ENCODE measurements around the gene FLYWCH1. TPM values are rescaled to one million over a fixed set of nuclear protein-coding genes. Genes with fewer than 3 reads are reported as not detected.

FLYWCH1 gene
- total and polyA plus RNA-seq, 2 experiments from 2014 or later: 16.0 to 44.7 TPM

DNA sequence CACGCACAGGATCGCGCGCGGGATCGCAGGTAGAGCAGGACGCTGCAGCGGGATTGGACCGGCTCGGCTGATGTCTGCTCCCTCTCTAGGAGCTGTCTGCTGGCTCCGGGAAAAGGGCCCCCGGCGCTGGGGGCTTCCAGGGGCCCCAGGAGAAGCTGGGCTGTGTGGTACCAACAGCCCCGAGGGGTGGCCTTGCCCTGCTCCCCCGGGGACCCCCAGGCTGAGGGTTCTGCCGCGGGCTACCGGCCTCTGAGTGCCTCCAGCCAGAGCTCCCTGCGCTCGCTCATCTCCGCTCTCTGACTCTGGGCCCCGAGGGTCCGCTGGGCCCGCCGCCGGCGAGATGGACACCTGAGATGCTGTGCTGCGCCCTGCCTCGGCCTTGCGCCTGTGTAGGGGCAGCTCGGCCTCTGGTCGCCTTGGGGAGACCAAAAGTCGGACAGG lies 56.0 kb downstream of the FLYWCH1 start:
- no peak for DNase-seq
- H3K36me3 ChIP-seq (ENCODE audit: low read depth): no peaks in the 10 kb centered on the region
- H3K9ac ChIP-seq: no peak overlapping the region
- no peak overlapping the region for H2AFZ ChIP-seq
- H3K9me2 ChIP-seq (ENCODE audit: insufficient read depth): no peaks in the 10 kb centered on the region
- H3K27ac ChIP-seq: no peak overlapping the region
- TF ChIP-seq EZH2phosphoT487 (IDR thresholded peaks at IDR 0.05; ENCODE audit: insufficient read depth, low read depth): no peak
- TF ChIP-seq EZH2 (IDR thresholded peaks at IDR 0.05; ENCODE audit: insufficient read depth, poor library complexity, severe bottlenecking): no peak
- 47 to 57% methylated on average over 15 to 33 of the region's 33 CpGs for WGBS, 2 experiments (ENCODE audit: low coverage in 1 of 2, low lambda C conversion rate in 2 of 2, missing lambda C conversion rate in 2 of 2)
- no peak overlapping the region for H3K4me2 ChIP-seq (ENCODE audit: unreplicated experiment)
- no peaks in the 10 kb centered on the region for H3F3A ChIP-seq (ENCODE audit: insufficient read depth)
- no peaks in the 10 kb centered on the region for H3K79me2 ChIP-seq (ENCODE audit: insufficient read depth)
- peaks cover 45% of the 10 kb centered on the region for H3K27me3 ChIP-seq (replicated peaks; ENCODE audit: insufficient read depth)
- H3K4me1 ChIP-seq (ENCODE audit: insufficient read depth): no peaks in the 10 kb centered on the region
- no peaks in the 10 kb centered on the region for H3K9me3 ChIP-seq (ENCODE audit: low read depth)
- in situ Hi-C loops (cut with MboI): no loop called here
- no peak overlapping the region for H3K4me3 ChIP-seq
- H4K20me1 ChIP-seq (ENCODE audit: insufficient read depth): no peaks in the 10 kb centered on the region

DNA sequence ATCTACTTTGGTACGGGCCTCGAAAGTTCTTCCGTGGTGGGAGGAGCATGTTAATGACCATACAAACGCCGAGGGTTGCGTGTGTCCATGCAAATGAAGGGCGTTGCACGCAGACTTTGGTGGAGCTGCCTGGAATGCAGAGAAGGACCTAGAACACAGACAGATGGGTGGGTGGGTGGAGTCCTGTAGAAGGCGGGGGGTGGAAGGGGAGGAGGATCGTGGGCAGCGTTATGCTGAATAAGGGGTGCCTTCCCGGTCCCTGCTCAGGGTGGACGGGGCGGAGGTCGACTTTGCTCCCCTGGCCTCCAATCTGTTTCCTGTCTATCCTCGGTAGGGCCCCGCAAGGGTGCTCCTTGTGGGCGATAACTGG lies 56.6 kb downstream of the FLYWCH1 start:
- in situ Hi-C loops (cut with MboI): no loop called here
- Histone ChIP-seq H3K4me2 (ENCODE audit: unreplicated experiment) (peak overlapping the region; percentile 65), H3K27ac (no peak overlapping the region), H3F3A (ENCODE audit: insufficient read depth) (no peaks in the 10 kb centered on the region), H3K36me3 (ENCODE audit: low read depth) (no peaks in the 10 kb centered on the region), H3K9me2 (ENCODE audit: insufficient read depth) (no peaks in the 10 kb centered on the region), H2AFZ (peak overlapping the region; percentile 55), H3K79me2 (ENCODE audit: insufficient read depth) (no peaks in the 10 kb centered on the region), H4K20me1 (ENCODE audit: insufficient read depth) (no peaks in the 10 kb centered on the region), H3K9ac (no peak overlapping the region), H3K4me3 (peak overlapping the region; percentile 73), H3K27me3 (replicated peaks; ENCODE audit: insufficient read depth) (peaks cover 38% of the 10 kb centered on the region), H3K4me1 (ENCODE audit: insufficient read depth) (no peaks in the 10 kb centered on the region), H3K9me3 (ENCODE audit: low read depth) (no peaks in the 10 kb centered on the region)
- TF ChIP-seq EZH2 (IDR thresholded peaks at IDR 0.05; ENCODE audit: insufficient read depth, poor library complexity, severe bottlenecking) (no peak), EZH2phosphoT487 (IDR thresholded peaks at IDR 0.05; ENCODE audit: insufficient read depth, low read depth) (no peak)
- peak; percentile 27 for DNase-seq
- WGBS, 2 experiments (ENCODE audit: low coverage in 1 of 2, low lambda C conversion rate in 2 of 2, missing lambda C conversion rate in 2 of 2): 15% methylated on average over 17 to 18 of the region's 18 CpGs

DNA sequence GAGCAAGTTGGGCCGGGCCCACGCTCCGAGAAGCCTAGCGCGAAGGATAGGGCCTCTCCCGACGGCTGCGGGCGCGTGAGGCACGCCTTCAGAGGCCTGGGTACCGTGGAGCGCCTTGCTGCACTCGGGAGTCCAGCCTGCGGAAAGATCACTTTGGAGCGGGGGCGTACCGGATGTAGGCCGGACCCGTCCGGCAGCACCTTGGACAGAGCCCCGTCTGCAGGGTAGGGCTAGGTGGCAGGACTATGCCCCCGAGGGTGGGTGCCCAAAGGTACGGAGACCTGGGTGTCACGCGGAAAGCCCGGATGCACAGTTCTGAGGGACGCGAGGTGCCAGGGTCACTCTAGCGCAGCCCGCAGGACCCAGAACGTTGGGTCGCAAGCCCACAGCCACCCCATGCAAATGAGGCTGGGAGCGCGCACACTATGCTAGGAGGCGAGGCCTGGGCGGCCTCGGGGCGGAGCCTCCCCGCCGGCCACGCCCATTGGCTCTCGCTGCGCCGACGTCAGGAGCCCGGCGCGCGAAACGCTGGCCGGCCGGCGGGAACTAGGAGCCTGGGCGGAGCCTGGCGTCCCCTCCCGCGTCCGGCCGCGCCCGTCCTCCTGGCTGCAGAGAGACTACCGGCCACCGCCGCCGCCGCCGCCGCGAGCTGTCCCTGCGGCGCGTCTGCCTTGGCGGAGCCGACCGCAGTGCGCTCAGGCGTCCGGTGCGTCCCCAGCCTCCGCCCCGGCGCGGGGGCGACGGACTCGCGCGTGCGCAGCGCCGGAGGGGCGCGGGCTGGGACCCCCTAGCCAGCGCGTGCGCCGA lies 57.2 kb downstream of the FLYWCH1 start, which contains the start of gene PAQR4:
Gene PAQR4 (plus strand): TSS at position 611 of the 807 bp plus-strand sequence. CDS start 327 bp downstream, outside the sequence.
- Histone ChIP-seq H3K36me3 (ENCODE audit: low read depth) (no peaks in the 10 kb centered on the region), H2AFZ (peak within 1 kb of the TSS; percentile 55), H3K9me3 (ENCODE audit: low read depth) (no peaks in the 10 kb centered on the region), H3K79me2 (ENCODE audit: insufficient read depth) (no peaks in the 10 kb centered on the region), H3K4me1 (ENCODE audit: insufficient read depth) (no peaks in the 10 kb centered on the region), H3F3A (ENCODE audit: insufficient read depth) (no peaks in the 10 kb centered on the region), H3K27me3 (replicated peaks; ENCODE audit: insufficient read depth) (peaks cover 33% of the 10 kb centered on the region), H3K27ac (no peak within 1 kb of the TSS), H3K4me3 (peak within 1 kb of the TSS; percentile 73), H3K4me2 (ENCODE audit: unreplicated experiment) (peak within 1 kb of the TSS; percentile 65), H3K9me2 (ENCODE audit: insufficient read depth) (no peaks in the 10 kb centered on the region), H4K20me1 (ENCODE audit: insufficient read depth) (no peaks in the 10 kb centered on the region), H3K9ac (peak within 1 kb of the TSS; percentile 68)
- peak; percentile 95 for DNase-seq
- in situ Hi-C loops (cut with MboI): no loop called here
- TF ChIP-seq EZH2 (IDR thresholded peaks at IDR 0.05; ENCODE audit: insufficient read depth, poor library complexity, severe bottlenecking) (no peak), EZH2phosphoT487 (IDR thresholded peaks at IDR 0.05; ENCODE audit: insufficient read depth, low read depth) (no peak)
- 1% methylated on average over 46 to 87 of the region's 98 CpGs for WGBS, 2 experiments (ENCODE audit: low coverage in 1 of 2, low lambda C conversion rate in 2 of 2, missing lambda C conversion rate in 2 of 2)

DNA sequence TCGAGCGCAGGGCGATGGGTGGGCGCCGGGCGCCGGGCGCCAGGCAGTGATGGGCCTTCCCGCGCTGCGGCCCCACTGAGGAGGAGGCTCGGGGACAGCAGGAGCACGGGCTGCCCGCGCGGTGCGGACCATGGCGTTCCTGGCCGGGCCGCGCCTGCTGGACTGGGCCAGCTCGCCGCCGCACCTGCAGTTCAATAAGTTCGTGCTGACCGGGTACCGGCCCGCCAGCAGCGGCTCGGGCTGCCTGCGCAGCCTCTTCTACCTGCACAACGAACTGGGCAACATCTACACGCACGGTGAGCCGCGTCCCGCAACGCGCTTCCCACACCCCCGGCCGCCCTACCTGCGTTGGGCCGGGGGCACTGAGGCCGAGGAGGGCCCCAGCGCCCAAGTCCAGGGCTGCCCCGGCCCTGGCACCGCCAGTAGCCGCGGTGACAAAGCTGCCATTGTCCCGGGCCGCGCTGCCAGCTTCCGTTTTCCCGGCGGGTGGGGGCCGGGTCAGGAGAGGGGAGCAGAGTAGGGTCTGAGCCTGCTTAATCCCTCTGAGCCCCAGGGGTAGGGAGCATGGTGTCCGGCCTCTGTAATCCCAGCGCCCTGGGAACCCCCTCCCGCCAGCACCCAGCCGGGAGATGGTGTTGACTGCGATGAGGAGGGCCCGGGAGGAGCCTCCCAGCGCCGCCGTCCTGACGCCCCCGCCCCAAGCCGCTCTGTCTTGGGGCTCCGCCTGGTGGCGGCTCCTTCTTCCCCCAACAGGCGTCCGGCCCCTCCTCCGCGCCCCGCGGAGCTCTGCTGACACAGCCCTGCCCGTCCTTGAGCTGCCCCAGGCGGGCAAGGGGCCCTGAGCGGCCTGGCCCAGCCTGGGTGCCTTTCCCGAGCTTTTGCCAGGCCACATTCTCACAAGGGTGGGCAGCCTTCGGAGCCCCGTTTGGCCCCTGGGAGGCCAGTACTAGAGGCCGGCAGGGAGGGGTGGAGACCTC lies 58.1 kb downstream of the FLYWCH1 start:
- in situ Hi-C loops (cut with MboI): no loop called here
- TF ChIP-seq EZH2 (IDR thresholded peaks at IDR 0.05; ENCODE audit: insufficient read depth, poor library complexity, severe bottlenecking) (no peak), EZH2phosphoT487 (IDR thresholded peaks at IDR 0.05; ENCODE audit: insufficient read depth, low read depth) (no peak)
- Histone ChIP-seq H3K9me2 (ENCODE audit: insufficient read depth) (no peaks in the 10 kb centered on the region), H3K79me2 (ENCODE audit: insufficient read depth) (no peaks in the 10 kb centered on the region), H4K20me1 (ENCODE audit: insufficient read depth) (no peaks in the 10 kb centered on the region), H3K4me2 (ENCODE audit: unreplicated experiment) (peak overlapping the region; percentile 65), H3F3A (ENCODE audit: insufficient read depth) (no peaks in the 10 kb centered on the region), H2AFZ (peak overlapping the region; percentile 55), H3K4me1 (ENCODE audit: insufficient read depth) (no peaks in the 10 kb centered on the region), H3K36me3 (ENCODE audit: low read depth) (no peaks in the 10 kb centered on the region), H3K9ac (peak overlapping the region; percentile 68), H3K4me3 (peak overlapping the region; percentile 73), H3K9me3 (ENCODE audit: low read depth) (no peaks in the 10 kb centered on the region), H3K27me3 (replicated peaks; ENCODE audit: insufficient read depth) (peaks cover 24% of the 10 kb centered on the region), H3K27ac (no peak overlapping the region)
- DNase-seq: peak; percentile 80
- 7 to 10% methylated on average over 71 to 74 of the region's 83 CpGs for WGBS, 2 experiments (ENCODE audit: low coverage in 1 of 2, low lambda C conversion rate in 2 of 2, missing lambda C conversion rate in 2 of 2)

Data from GM23248 (cell line).